ENCODE measurements around the gene MAN2A2.
"Not testable (repeated sequence)": the region's sequence is repeated elsewhere in the genome, so short reads cannot be mapped to it uniquely, and the experiment has no call there.

The MAN2A2 gene

GRCh38 chr15:90897131-90897655 is 5.9 kb upstream of the MAN2A2 start:
- H3K4me3 ChIP-seq (ENCODE audit: low read depth, low read length), result not testable (repeated sequence)
- peak; percentile 76 for DNase-seq (ENCODE audit: low read depth)
- TF ChIP-seq CTCF (IDR thresholded peaks at IDR 0.05; ENCODE audit: low read depth, low read length, missing control alignments), result peak; percentile 17

- peak; percentile 16 for DNase-seq (ENCODE audit: low read depth)
- TF ChIP-seq CTCF (IDR thresholded peaks at IDR 0.05; ENCODE audit: low read depth, low read length, missing control alignments), result no peak
- H3K4me3 ChIP-seq (ENCODE audit: low read depth, low read length), result peak overlapping the region; percentile 84
Measured at GRCh38 chr15:90901175-90902039, 1.7 kb upstream of the MAN2A2 start.

- DNase-seq (ENCODE audit: low read depth), result peak; percentile 52
- peak overlapping the region; percentile 84 for H3K4me3 ChIP-seq (ENCODE audit: low read depth, low read length)
- TF ChIP-seq CTCF (IDR thresholded peaks at IDR 0.05; ENCODE audit: low read depth, low read length, missing control alignments), result peak; percentile 83
Measured at GRCh38 chr15:90902040-90902839, 862 bp upstream of the MAN2A2 start.

GRCh38 chr15:90903733-90904536 is 833 bp downstream of the MAN2A2 start:
- DNase-seq (ENCODE audit: low read depth), result no peak
- peak overlapping the region; percentile 84 for H3K4me3 ChIP-seq (ENCODE audit: low read depth, low read length)
- TF ChIP-seq CTCF (IDR thresholded peaks at IDR 0.05; ENCODE audit: low read depth, low read length, missing control alignments), result no peak

- TF ChIP-seq CTCF (IDR thresholded peaks at IDR 0.05; ENCODE audit: low read depth, low read length, missing control alignments), result no peak
- no peak for DNase-seq (ENCODE audit: low read depth)
- H3K4me3 ChIP-seq (ENCODE audit: low read depth, low read length), result no peak overlapping the region
Measured at GRCh38 chr15:90904746-90905145, 1.6 kb downstream of the MAN2A2 start.
